ENCODE data around the gene LRP8. TPM values are rescaled to one million over a fixed set of nuclear protein-coding genes. Genes with fewer than 3 reads are reported as not detected.

Gene LRP8
- total and polyA plus RNA-seq, 9 of the 15 experiments (the other 6 are each of a cell fraction or from before 2014, with no cell fraction given), result 7.1 to 56.1 (median 31.3) TPM

DNA sequence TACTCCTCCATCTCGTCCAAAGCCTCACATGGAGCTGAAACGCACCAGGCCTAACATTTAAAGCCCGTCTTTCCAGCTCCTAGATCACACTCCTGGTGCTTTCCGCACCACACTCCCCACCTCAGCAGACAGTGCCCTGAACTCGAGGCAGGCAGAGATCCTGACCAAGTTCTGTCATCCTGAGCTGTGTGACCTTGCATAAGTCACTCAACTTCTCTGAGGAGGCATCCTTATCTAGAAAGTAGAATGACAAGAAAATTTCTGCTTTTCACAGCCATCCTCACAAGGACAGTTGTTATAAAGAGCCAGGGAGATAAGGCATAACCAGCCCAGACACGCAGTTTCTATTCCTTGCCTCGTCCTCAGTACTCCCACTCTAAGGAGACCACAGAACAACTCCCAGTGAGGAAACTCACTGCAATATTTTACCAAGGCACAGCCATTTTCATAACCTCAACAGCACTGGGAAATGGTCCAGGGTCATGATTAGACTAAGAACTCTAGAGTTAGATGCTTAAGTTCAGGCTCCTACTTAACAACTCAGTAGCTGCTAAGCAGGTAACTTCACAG is 3.1 kb downstream of the LRP8 start:
- in situ Hi-C loops (cut with MboI), result no loop called here
- ATAC-seq (no peak), DNase-seq (ENCODE audit: extremely low read depth in 1 of 4, low spot score in 3 of 4) (peak in 2 of 4 experiments; percentile 58 to 70), FAIRE-seq (no peak)
- CTCF ChIA-PET (ENCODE audit: low intra/inter-chr PET ratio), result no interaction called here
- peaks cover 13% of the 10 kb centered on the region; the same call in 1 of the 2 replicates for H4K20me1 ChIP-seq (replicated peaks; ENCODE audit: control insufficient read depth, insufficient read depth, low read length)
- peak overlapping the region; percentile 94 for H3K4me2 ChIP-seq (ENCODE audit: insufficient read depth, low read length)
- H3K9ac ChIP-seq (ENCODE audit: insufficient read depth in 1 of 2, low read depth in 2 of 2, low read length in 2 of 2), result peak overlapping the region; percentile 21 to 90; a peak in 2 of 4 replicates
- POLR2A ChIA-PET, result interaction anchor here (0.6 to 3.3 kb wide), 8 partner anchors 8 to 46 kb away, joined by 3 to 18 read pairs (median 4); no protein-coding TSS in a partner anchor
- H3K4me3 ChIP-seq, result peak overlapping the region; percentile 86; the same call in 1 of the 2 replicates
- no peaks in the 10 kb centered on the region for H3K27me3 ChIP-seq (ENCODE audit: control insufficient read depth in 2 of 2, insufficient read depth in 2 of 2, low read length in 2 of 2)
- H3K9me1 ChIP-seq (ENCODE audit: control insufficient read depth, insufficient read depth, low read length), result no peaks in the 10 kb centered on the region
- peaks cover 14 to 42% of the 10 kb centered on the region in 2 experiments for H3K4me1 ChIP-seq (replicated peaks in 1 of 2; ENCODE audit: control insufficient read depth in 2 of 2, insufficient read depth in 2 of 2, low read length in 2 of 2)
- H3K27ac ChIP-seq (ENCODE audit: extremely low read depth, low read depth, low read length), result peak overlapping the region; percentile 92
- intact Hi-C loops (cut with micrococcal nuclease), result loop anchor here (5.0 kb wide), 1 partner anchor 33 kb away; no protein-coding TSS in a partner anchor
- peaks cover 57% of the 10 kb centered on the region for H3K36me3 ChIP-seq (ENCODE audit: control insufficient read depth, insufficient read depth, low read length)
- H3K9me3 ChIP-seq (replicated peaks; ENCODE audit: control insufficient read depth, insufficient read depth, low read depth, low read length), result no peaks in the 10 kb centered on the region
- peaks cover 59% of the 10 kb centered on the region for H3K79me2 ChIP-seq (ENCODE audit: control insufficient read depth, insufficient read depth, low read length)
- H2AFZ ChIP-seq (ENCODE audit: low read depth, low read length), result no peak overlapping the region
- WGBS (ENCODE audit: insufficient coverage, low coverage, missing lambda C conversion rate), result 64% methylated on average over 7 of the region's 7 CpGs
- no TSS peak for BruUV-seq (replicated peaks)
- no peak for TF ChIP-seq TAF9B (IDR thresholded peaks at IDR 0.05; ENCODE audit: partially characterized antibody)
- no peak for TF ChIP-seq TSC22D4 (tag; IDR thresholded peaks at IDR 0.05)
- no peak for TF ChIP-seq SIX5 (IDR thresholded peaks at IDR 0.05; ENCODE audit: borderline replicate concordance in 1 of 2, insufficient read depth in 1 of 2, low read depth in 1 of 2, low read length in 2 of 2)
- no peak for TF ChIP-seq RBFOX2 (IDR thresholded peaks at IDR 0.05; ENCODE audit: low read depth, low read length)
- TF ChIP-seq POLR2B (IDR thresholded peaks at IDR 0.05; ENCODE audit: low read depth, partially characterized antibody), result no peak
- TF ChIP-seq CEBPB (tag; IDR thresholded peaks at IDR 0.05), result 0 out of 2 replicates have a peak, but pooled peaks have one; percentile 46
- no peak for TF ChIP-seq NEUROD1 (IDR thresholded peaks at IDR 0.05; ENCODE audit: borderline replicate concordance, low read depth, low read length, partially characterized antibody)
- no peak for TF ChIP-seq POLR3G (IDR thresholded peaks at IDR 0.05; ENCODE audit: extremely low read depth, insufficient read length, insufficient replicate concordance)
- TF ChIP-seq ZNF699 (CRISPR knock-in tag; IDR thresholded peaks at IDR 0.05; ENCODE audit: insufficient replicate concordance), result no peak
- TF ChIP-seq, protein P1, sequence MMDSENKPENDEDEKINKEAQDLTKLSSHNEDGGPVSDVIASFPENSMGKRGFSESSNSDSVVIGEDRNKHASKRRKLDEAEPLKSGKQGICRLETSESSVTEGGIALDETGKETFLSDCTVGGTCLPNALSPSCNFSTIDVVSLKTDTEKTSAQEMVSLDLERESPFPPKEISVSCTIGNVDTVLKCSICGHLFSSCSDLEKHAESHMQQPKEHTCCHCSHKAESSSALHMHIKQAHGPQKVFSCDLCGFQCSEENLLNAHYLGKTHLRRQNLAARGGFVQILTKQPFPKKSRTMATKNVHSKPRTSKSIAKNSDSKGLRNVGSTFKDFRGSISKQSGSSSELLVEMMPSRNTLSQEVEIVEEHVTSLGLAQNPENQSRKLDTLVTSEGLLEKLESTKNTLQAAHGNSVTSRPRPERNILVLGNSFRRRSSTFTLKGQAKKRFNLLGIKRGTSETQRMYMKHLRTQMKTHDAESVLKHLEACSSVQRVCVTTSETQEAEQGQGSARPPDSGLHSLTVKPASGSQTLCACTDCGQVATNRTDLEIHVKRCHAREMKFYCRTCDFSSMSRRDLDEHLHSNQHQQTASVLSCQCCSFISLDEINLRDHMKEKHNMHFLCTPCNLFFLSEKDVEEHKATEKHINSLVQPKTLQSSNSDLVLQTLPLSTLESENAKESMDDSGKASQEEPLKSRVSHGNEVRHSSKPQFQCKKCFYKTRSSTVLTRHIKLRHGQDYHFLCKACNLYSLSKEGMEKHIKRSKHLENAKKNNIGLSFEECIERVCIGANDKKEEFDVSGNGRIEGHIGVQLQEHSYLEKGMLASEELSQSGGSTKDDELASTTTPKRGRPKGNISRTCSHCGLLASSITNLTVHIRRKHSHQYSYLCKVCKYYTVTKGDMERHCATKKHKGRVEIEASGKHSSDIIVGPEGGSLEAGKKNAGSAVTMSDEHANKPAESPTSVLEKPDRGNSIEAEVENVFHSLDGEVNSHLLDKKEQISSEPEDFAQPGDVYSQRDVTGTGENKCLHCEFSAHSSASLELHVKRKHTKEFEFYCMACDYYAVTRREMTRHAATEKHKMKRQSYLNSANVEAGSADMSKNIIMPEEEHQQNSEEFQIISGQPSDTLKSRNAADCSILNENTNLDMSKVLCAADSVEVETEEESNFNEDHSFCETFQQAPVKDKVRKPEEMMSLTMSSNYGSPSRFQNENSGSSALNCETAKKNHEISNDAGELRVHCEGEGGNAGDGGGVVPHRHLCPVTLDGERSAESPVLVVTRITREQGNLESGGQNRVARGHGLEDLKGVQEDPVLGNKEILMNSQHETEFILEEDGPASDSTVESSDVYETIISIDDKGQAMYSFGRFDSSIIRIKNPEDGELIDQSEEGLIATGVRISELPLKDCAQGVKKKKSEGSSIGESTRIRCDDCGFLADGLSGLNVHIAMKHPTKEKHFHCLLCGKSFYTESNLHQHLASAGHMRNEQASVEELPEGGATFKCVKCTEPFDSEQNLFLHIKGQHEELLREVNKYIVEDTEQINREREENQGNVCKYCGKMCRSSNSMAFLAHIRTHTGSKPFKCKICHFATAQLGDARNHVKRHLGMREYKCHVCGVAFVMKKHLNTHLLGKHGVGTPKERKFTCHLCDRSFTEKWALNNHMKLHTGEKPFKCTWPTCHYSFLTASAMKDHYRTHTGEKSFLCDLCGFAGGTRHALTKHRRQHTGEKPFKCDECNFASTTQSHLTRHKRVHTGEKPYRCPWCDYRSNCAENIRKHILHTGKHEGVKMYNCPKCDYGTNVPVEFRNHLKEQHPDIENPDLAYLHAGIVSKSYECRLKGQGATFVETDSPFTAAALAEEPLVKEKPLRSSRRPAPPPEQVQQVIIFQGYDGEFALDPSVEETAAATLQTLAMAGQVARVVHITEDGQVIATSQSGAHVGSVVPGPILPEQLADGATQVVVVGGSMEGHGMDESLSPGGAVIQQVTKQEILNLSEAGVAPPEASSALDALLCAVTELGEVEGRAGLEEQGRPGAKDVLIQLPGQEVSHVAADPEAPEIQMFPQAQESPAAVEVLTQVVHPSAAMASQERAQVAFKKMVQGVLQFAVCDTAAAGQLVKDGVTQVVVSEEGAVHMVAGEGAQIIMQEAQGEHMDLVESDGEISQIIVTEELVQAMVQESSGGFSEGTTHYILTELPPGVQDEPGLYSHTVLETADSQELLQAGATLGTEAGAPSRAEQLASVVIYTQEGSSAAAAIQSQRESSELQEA (IDR thresholded peaks at IDR 0.05; ENCODE audit: low read depth), result no peak
- peak; percentile 98 for TF ChIP-seq BCOR (IDR thresholded peaks at IDR 0.05)
- TF ChIP-seq POLR2AphosphoS5 (IDR thresholded peaks at IDR 0.05; ENCODE audit: control insufficient read depth, insufficient read depth, low read depth, low read length), result no peak
- peak in 1 of 2 experiments; percentile 76; a peak in 2 of 4 replicates for TF ChIP-seq HDAC1 (IDR thresholded peaks at IDR 0.05)
- no peak for TF ChIP-seq SRSF3 (IDR thresholded peaks at IDR 0.05; ENCODE audit: insufficient read depth, low read length)

All from K562 (cell line).